Right lobe of liver (tissue), 6 donors: ENCODE results near the gene FITM1. TPM values are rescaled to one million over a fixed set of nuclear protein-coding genes. Genes with fewer than 3 reads are reported as not detected.

Experiments used
- ATAC-seq, 4 donors: fragments of 200-7000 bp; cut with Tn5 transposase; one replicate each; pipeline ENCODE4 v1.9.1; 2020; ENCODE audit warnings: mild to moderate bottlenecking in 4 of 4, moderate library complexity in 4 of 4
- DNase-seq, 3 donors: peaks; one replicate each; pipeline ENCODE4 v3.0.0-alpha.2; 2020
- H3K27ac ChIP-seq, 3 donors: fragments of 200-600 bp; one replicate each; pipeline ENCODE4 v1.8.0; 2022
- H3K27me3 ChIP-seq, 2 donors: fragments of 200-600 bp; one replicate each; pipeline ENCODE4 v1.8.0; 2022
- H3K36me3 ChIP-seq, 4 donors: fragments of 200-600 bp; sonication (generic) in 1 of 4; one replicate each; pipeline versions ENCODE4 v1.5.1 to v1.8.0; 2017 to 2022; ENCODE audit warnings: control low read depth in 1 of 4
- H3K4me1 ChIP-seq, 4 donors: fragments of 200-600 bp; sonication (generic) in 1 of 4; one replicate each; pipeline versions ENCODE4 v1.5.1 to v1.8.0; 2017 to 2022; ENCODE audit warnings: control low read depth in 1 of 4
- H3K4me3 ChIP-seq, 3 donors: fragments of 200-600 bp; one replicate each; pipeline ENCODE4 v1.8.0; 2022
- H3K9me3 ChIP-seq, 4 donors: fragments of 200-600 bp; sonication (generic) in 1 of 4; one replicate each; pipeline versions ENCODE4 v1.5.1 to v1.8.0; 2017 to 2022; ENCODE audit warnings: control low read depth in 1 of 4
- POLR2A ChIP-seq: fragments of 450-650 bp; IDR thresholded peaks from one replicate; pipeline ENCODE4 v1.6.1; 2017; ENCODE audit warnings: antibody characterized with exemption, mild to moderate bottlenecking
- WGBS: methylation state at CpG from one replicate; pipeline ENCODE4 v1.1.6; 2018; ENCODE audit warnings: low coverage, low lambda C conversion rate; ENCODE audit not compliant: insufficient coverage; ENCODE audit errors: missing lambda C conversion rate; 5-methylcytosine and 5-hydroxymethylcytosine counted together
- intact Hi-C, 2 donors: fragments of 100-400 bp; cut with DNase I; formaldehyde crosslinking; loops; one replicate each; pipeline versions ENCODE4 v1.11.2 to v1.14.1; 2022
- total RNA-seq, 6 experiments: library from RNA; depleted of rRNA in 2 of 6; stranded (reverse); fragments of >200 nt in 2 of 6; fragmentation: NEBNext Ultra II Directional in 3 of 6; extraction: Animal tissue kit (Norgen Biotek cat#: 25700) in 3 of 6; gene quantifications; one replicate each; pipeline versions ENCODE4 v1.1.0 to v1.2.4, GENCODE V29; 2016 to 2023
- TF ChIP-seq, protein P1 (sequence below), 4 donors: fragments of 200-600 bp in 3 of 4; fragments of 450-650 bp in 1 of 4; IDR thresholded peaks; one replicate each; pipeline versions ENCODE4 v1.5.1 to v1.8.0; 2016 to 2022; ENCODE audit warnings: antibody characterized with exemption in 4 of 4, mild to moderate bottlenecking in 2 of 4
- donor health status: DM: no; HTN: yes; CAD: no.
- donor health status: DM: no; HTN: no; CAD: no.
- donor health status: DM: no; HTN: no; CAD: no.
- donor health status: DM: no; HTN: yes; CAD: no.
- donor health status: DM: no; HTN: yes; CAD: no.

FITM1 gene
- total RNA-seq, 6 experiments from 2014 or later, result 1.5 to 32.5 (median 9.3) TPM

DNA sequence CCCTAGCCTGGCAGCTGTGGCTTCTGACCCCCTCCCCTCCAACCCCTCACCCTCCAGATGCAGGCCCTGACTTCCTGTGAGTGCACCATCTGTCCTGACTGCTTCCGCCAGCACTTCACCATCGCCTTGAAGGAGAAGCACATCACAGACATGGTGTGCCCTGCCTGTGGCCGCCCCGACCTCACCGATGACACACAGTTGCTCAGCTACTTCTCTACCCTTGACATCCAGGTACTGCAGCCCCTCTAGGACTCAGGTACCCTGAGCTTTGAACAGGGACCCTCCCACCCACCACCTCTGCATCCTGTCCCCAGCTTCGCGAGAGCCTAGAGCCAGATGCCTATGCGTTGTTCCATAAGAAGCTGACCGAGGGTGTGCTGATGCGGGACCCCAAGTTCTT, 24.6 kb downstream of the FITM1 start:
- no peak overlapping the region for H3K27ac ChIP-seq
- intact Hi-C loops, result loop anchor here in 1 of 2 donors (10.0 kb wide), 1 partner anchor 60 kb away; the partner anchor contains the start of gene PCK2
- 95% methylated on average over 4 of the region's 10 CpGs for WGBS

DNA sequence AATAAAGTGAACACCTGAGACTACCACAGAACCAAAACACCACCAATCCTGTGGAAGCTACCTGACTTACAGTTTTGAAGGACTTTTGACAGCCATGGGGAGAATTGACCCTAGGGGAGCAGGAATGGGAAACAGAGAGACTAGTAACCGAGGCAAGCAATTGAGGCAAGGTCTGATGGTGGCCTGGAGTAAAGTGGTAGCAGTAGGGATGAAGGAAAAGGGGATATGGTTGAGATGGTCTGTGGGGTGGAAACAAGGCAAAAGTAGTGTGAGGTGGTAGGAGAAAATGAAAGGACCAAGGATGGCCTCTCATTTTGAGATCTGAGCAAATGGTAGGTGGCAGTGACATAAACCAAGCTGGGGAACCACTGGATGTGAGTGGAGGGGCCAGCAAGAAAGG, 26.4 kb downstream of the FITM1 start:
- H3K4me1 ChIP-seq, result peaks cover 0 to 19% (median 5%) of the 10 kb centered on the region in 4 donors
- no peak for TF ChIP-seq POLR2A
- TF ChIP-seq, protein P1, sequence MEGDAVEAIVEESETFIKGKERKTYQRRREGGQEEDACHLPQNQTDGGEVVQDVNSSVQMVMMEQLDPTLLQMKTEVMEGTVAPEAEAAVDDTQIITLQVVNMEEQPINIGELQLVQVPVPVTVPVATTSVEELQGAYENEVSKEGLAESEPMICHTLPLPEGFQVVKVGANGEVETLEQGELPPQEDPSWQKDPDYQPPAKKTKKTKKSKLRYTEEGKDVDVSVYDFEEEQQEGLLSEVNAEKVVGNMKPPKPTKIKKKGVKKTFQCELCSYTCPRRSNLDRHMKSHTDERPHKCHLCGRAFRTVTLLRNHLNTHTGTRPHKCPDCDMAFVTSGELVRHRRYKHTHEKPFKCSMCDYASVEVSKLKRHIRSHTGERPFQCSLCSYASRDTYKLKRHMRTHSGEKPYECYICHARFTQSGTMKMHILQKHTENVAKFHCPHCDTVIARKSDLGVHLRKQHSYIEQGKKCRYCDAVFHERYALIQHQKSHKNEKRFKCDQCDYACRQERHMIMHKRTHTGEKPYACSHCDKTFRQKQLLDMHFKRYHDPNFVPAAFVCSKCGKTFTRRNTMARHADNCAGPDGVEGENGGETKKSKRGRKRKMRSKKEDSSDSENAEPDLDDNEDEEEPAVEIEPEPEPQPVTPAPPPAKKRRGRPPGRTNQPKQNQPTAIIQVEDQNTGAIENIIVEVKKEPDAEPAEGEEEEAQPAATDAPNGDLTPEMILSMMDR (IDR thresholded peaks at IDR 0.05), result no peak
- no peaks in the 10 kb centered on the region for H3K9me3 ChIP-seq
- intact Hi-C loops, result loop anchor here in 1 of 2 donors (10.0 kb wide), 1 partner anchor 62 kb away; the partner anchor contains the start of gene PCK2
- H3K36me3 ChIP-seq, result peaks cover 0 to 65% (median 23%) of the 10 kb centered on the region in 4 donors
- no peaks in the 10 kb centered on the region for H3K27me3 ChIP-seq
- no CpG with 5 or more reads among the region's 1 CpG for WGBS
- ATAC-seq (no peak), DNase-seq (no peak)
- H3K27ac ChIP-seq, result no peak overlapping the region
- no peak overlapping the region for H3K4me3 ChIP-seq

More for the DNA sequence above, 24.6 kb downstream of the FITM1 start:
- ATAC-seq (no peak), DNase-seq (peak in 1 of 3 donors; percentile 30)
- Histone ChIP-seq H3K9me3 (no peaks in the 10 kb centered on the region), H3K27me3 (no peaks in the 10 kb centered on the region), H3K4me1 (peaks cover 0 to 6% (median under 1%) of the 10 kb centered on the region in 4 donors), H3K4me3 (no peak overlapping the region), H3K36me3 (peaks cover 0 to 76% (median 33%) of the 10 kb centered on the region in 4 donors)
- TF ChIP-seq, protein P1 (IDR thresholded peaks at IDR 0.05), result no peak
- no peak for TF ChIP-seq POLR2A

DNA sequence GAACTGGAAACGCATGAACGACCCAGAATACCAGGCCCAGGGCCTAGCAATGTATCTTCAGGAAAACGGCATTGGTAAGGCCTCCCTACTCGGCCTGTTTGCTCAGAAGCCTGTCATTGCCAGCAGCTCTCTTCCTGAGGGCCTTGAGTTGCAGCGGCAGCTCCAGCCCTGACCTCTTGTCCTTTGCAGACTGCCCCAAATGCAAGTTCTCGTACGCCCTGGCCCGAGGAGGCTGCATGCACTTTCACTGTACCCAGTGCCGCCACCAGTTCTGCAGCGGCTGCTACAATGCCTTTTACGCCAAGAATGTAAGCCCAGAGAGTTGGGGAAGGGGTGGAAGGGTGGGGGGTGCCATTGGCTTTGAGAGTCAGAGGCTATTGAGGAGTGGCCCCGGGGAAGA, 26.9 kb downstream of the FITM1 start:
- H3K4me3 ChIP-seq, result no peak overlapping the region
- intact Hi-C loops, result loop anchor here in 1 of 2 donors (10.0 kb wide), 1 partner anchor 63 kb away; the partner anchor contains the start of gene PCK2
- H3K27ac ChIP-seq, result no peak overlapping the region
- no peaks in the 10 kb centered on the region for H3K27me3 ChIP-seq
- H3K36me3 ChIP-seq, result peaks cover 0 to 60% (median 18%) of the 10 kb centered on the region in 4 donors
- TF ChIP-seq, protein P1 (IDR thresholded peaks at IDR 0.05), result no peak
- TF ChIP-seq POLR2A, result no peak
- DNase-seq, result peak in 1 of 3 donors; percentile 26
- no peaks in the 10 kb centered on the region for H3K9me3 ChIP-seq
- 74% methylated on average over 6 of the region's 12 CpGs for WGBS
- no peak for ATAC-seq
- H3K4me1 ChIP-seq, result peaks cover 0 to 24% (median 7%) of the 10 kb centered on the region in 4 donors

DNA sequence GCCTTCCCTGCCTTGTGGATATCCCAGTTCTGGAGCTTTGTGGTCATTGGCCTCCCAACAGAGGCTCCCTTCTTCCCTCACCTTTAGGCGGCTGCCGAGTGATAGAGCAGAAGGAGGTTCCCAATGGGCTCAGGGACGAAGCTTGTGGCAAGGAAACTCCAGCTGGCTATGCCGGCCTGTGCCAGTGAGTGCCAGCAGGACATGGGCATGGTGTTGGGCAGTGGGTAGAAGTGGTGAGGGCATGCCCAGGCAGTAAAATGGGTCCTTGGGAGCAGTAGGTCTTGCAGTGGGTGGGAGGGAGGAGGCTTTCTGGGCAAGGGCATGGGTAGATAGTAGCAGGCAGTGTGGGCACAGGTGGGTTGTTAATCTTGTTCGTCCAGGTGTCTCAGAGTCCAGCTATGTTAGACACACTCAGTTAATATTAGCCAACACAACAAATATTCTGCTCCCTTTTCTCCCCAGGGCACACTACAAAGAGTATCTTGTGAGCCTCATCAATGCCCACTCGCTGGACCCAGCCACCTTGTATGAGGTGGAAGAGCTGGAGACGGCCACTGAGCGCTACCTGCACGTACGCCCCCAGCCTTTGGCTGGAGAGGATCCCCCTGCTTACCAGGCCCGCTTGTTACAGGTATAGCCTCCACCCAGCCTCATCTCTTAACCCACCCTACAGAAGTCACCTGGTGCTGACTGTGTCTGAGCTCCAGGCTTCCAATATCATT, 29.5 kb downstream of the FITM1 start:
- Histone ChIP-seq H3K4me1 (peaks cover 0 to 35% (median 11%) of the 10 kb centered on the region in 4 donors), H3K27me3 (no peaks in the 10 kb centered on the region), H3K4me3 (no peak overlapping the region), H3K36me3 (peaks cover 3 to 62% (median 28%) of the 10 kb centered on the region in 4 donors), H3K27ac (peak overlapping the region; percentile 56 to 98 (median 81)), H3K9me3 (no peaks in the 10 kb centered on the region)
- ATAC-seq (no peak), DNase-seq (no peak)
- intact Hi-C loops, result loop anchor here in 1 of 2 donors (10.0 kb wide), 2 partner anchors 65 to 95 kb away; partner anchors contain the start of gene PCK2
- WGBS, result 77% methylated on average over 7 of the region's 11 CpGs
- TF ChIP-seq, protein P1 (IDR thresholded peaks at IDR 0.05), result no peak
- no peak for TF ChIP-seq POLR2A
